Activated CD4-positive, alpha-beta T cell treated with anti-CD3 and anti-CD28 coated beads, Interleukin-2, amount 50 U/mL, for 24 hours (primary cell): Measurements from ENCODE around the gene C4orf54.

Source experiments
- DNase-seq, 2 donors: peaks; one replicate each; pipeline ENCODE4 v3.0.0-alpha.2; 2020; ENCODE audit warnings: low read depth in 1 of 2, low spot score in 1 of 2

The C4orf54 gene

DNA sequence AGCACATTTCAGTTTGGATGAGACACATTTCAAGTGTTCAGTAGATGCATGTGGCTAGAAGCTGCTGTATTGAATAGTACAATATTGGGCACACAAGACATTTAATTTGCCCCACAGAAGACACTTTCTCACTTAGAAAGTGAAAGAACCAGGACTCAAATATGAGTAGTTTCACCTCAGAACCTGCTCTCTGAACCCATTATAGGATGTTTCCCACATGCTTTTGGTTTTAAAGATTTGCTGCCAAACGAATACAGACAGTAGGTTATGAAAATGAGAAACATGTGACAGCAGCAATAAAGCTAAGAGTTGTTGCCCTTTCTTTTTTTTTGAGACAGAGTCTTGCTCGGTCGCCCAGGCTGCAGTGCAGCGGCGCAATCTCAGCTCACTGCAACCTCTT, 32.3 kb downstream of the C4orf54 start:
- no peak for DNase-seq

GRCh38 chr4:99624141-99624719, 33.4 kb downstream of the C4orf54 start:
- no peak for DNase-seq

- DNase-seq = no peak
Measured at GRCh38 chr4:99622341-99622740, 35.3 kb downstream of the C4orf54 start.

DNA sequence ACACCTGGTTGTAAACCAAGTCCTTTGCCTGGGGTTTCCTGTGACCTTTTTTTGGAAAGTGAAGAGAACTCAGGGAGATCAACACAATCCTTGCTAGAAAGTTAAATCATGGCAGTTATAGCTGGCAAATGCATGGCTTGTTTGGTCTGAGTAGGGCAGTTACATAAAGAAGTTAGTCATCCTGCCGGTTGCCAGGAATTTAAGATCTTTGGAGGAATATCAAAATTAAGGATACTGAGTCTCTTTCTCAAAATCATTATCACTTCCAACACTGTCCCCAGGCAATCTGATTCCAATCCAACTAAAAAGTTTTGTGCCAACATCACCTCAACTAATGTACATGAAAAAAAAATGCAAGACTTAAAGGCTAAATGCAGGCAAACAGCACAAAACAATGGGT, 40.3 kb downstream of the C4orf54 start:
- DNase-seq = no peak

- no peak for DNase-seq
Measured at GRCh38 chr4:99615170-99615820, 42.3 kb downstream of the C4orf54 start.

- no peak for DNase-seq
Measured at GRCh38 chr4:99614491-99614890, 43.1 kb downstream of the C4orf54 start.

DNA sequence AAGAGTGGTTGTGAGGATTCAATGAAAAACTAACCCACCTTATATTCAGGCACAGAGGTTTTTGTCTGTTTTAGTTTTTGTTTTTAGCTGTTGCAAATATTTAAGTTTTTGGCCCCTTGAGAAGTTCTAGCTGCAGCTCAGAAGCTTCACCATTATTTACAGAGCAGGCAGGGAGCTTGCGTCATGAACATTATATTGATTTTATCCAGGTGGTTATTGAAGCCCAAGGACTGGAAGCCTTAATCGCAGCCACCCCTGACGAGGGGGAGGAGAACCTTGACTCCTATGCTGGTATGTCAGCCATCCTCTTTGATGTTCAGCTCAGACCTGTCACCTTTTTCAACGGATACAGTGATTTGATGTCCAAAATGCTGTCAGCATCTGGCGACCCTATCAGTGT, 44.9 kb downstream of the C4orf54 start:
- DNase-seq = no peak

DNA sequence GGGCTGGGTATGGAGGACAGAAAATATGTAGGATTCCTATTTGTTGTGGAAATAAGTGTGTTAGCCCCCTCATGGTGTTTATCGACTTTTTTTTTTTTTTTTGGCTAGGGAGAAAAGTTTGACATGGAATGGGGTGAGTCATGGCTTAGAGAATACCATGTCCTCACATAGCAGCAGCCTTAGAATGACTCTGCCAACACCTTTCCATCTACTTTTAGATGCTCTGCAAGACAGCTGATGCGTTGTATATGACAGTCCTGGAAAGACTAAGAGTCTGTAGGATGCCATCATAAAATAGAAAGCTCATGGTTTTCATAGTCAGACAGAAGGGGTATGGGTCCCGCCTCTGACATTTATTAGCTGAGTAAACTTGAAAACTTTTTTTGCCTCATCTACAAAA, 45.3 kb downstream of the C4orf54 start:
- DNase-seq = no peak

- DNase-seq = no peak
Measured at GRCh38 chr4:99610605-99611175, 46.9 kb downstream of the C4orf54 start.

DNA sequence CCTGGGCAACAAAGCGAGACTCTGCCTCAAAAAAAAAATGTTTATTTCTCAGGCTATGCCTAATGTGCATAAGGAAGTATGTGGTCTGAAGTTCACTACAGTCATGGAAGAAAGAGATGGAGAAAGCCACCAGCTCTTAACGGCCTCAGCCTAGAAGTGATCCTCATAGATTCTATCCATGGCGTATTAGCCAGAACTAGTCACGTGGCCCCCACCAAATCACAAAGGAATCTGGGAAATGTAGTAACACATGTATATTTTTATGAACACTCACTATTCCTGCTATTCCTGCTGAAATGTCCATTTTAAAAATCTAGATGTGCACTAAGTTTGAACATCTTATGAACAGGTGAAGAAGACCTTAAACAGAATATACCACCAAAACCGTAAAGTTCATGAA, 49.2 kb downstream of the C4orf54 start:
- no peak for DNase-seq
